ENCODE measurements around the gene SCMH1. TPM values are rescaled to one million over a fixed set of nuclear protein-coding genes. Genes with fewer than 3 reads are reported as not detected.

SCMH1 gene
- total RNA-seq, 1 experiment from 2014 or later, result 28.0 TPM

- TF ChIP-seq REST (IDR thresholded peaks at IDR 0.05; ENCODE audit: low read depth), result no peak
- no peak for TF ChIP-seq SP1 (IDR thresholded peaks at IDR 0.05; ENCODE audit: low read depth)
- TF ChIP-seq ELF1 (IDR thresholded peaks at IDR 0.05; ENCODE audit: borderline replicate concordance, low read depth), result no peak
- TF ChIP-seq POLR2A (IDR thresholded peaks at IDR 0.05; ENCODE audit: borderline replicate concordance, extremely low read depth, insufficient read depth, insufficient read length), result no peak
- no peak for TF ChIP-seq SRF (IDR thresholded peaks at IDR 0.05; ENCODE audit: low read depth)
- no peak for TF ChIP-seq RAD21 (IDR thresholded peaks at IDR 0.05; ENCODE audit: low read depth)
- no peak for TF ChIP-seq ZFX (IDR thresholded peaks at IDR 0.05)
- TF ChIP-seq CBX3 (IDR thresholded peaks at IDR 0.05; ENCODE audit: low read depth), result no peak
Measured at GRCh38 chr1:40984066-40984465, 258.0 kb downstream of the SCMH1 start (continued).

- no peak overlapping the region for H3K4me3 ChIP-seq (replicated peaks in 1 of 2; ENCODE audit: low read depth in 1 of 2, low read length in 2 of 2)
- BruUV-seq (replicated peaks), result no TSS peak
- no peaks in the 10 kb centered on the region for H3K27me3 ChIP-seq (ENCODE audit: insufficient read depth, low read length)
- peaks cover 22% of the 10 kb centered on the region; the same call in 1 of the 2 replicates for H4K20me1 ChIP-seq (ENCODE audit: insufficient read depth)
- no peak overlapping the region for H3K4me2 ChIP-seq (ENCODE audit: low read length)
- no peak for ATAC-seq
- H3K9me2 ChIP-seq (ENCODE audit: insufficient read depth), result no peaks in the 10 kb centered on the region
- H3K4me1 ChIP-seq (ENCODE audit: control insufficient read depth in 1 of 2, insufficient read depth in 2 of 2, low read length in 2 of 2), result peaks cover 7 to 18% of the 10 kb centered on the region in 2 experiments; a peak in 3 of 4 replicates
- intact Hi-C loops (cut with micrococcal nuclease), result no loop called here
- ChIA-PET RAD21 (ENCODE audit: low non-redundant PET in 1 of 2, low total read pairs in 2 of 2, uncharacterized antibody in 2 of 2, unreplicated experiment in 2 of 2) (no interaction called here), POLR2A (no interaction called here), CTCF (interaction anchor here (0.8 kb wide), 1 partner anchor 20 kb away, joined by 3 read pairs; no protein-coding TSS in a partner anchor)
- peaks cover 84% of the 10 kb centered on the region for H3K79me2 ChIP-seq (ENCODE audit: insufficient read depth, low read length)
- H2AFZ ChIP-seq (ENCODE audit: low read depth, low read length, poor library complexity, severe bottlenecking), result no peak overlapping the region
- H3K36me3 ChIP-seq (ENCODE audit: control insufficient read depth in 1 of 2, insufficient read depth in 2 of 2, low read length in 2 of 2), result peaks cover 44 to 56% of the 10 kb centered on the region in 2 experiments
- no peak for DNase-seq (ENCODE audit: low read depth, low spot score)
- TF ChIP-seq ZFX (IDR thresholded peaks at IDR 0.05), result no peak
- no peak for TF ChIP-seq CBX3 (IDR thresholded peaks at IDR 0.05; ENCODE audit: low read depth)
- no peaks in the 10 kb centered on the region for H3K9me3 ChIP-seq (ENCODE audit: control insufficient read depth in 1 of 2, insufficient read depth in 1 of 2, low read depth in 1 of 2, low read length in 2 of 2)
- H3K27ac ChIP-seq (ENCODE audit: low read depth, low read length), result no peak overlapping the region
- no peak overlapping the region for H3K9ac ChIP-seq (ENCODE audit: low read length)
Measured at GRCh38 chr1:40983286-40983685, 258.8 kb downstream of the SCMH1 start.
